ENCODE measurements around the gene COMMD6.

COMMD6 gene

DNA sequence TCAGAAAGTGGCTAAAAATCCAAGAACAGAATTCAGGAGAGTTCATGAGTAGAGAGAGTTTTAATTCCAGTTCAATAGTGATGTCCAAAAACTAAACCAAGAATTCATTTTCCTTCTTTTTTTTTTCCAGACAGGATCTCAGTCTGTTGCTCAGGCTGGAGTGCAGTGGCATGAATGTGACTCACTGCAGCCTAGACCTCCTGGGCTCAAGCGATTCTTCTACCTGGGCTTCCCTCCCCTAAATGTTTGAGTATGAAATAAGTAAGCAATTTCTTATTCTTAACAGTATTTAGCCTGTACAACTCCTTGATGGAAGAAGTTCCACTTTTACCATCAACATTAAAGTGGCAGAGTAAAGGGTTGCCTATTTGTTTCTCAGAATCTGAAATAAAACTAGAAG is 3.8 kb downstream of the COMMD6 start:
- in situ Hi-C loops (cut with MboI; ENCODE audit: low sequenced_read_pairs): no loop called here

DNA sequence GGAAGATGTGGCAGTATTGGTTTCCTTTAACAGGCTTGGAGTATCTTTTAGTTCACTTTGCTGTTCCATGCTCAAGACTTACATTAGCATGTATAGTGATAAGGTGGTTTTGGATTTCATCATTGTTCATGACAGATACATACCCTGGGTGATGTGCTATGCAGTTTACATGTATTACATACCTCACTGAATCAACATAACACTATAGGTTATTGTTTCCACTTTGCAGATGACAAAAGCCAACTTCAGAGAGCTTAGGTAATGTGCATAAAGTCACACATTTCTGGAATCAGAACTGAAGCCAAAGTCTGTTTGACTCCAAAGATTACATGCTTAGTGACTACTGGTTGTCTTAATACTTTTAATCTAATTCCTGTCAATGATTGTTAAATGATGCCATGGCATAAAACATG is 7.1 kb downstream of the COMMD6 start:
- in situ Hi-C loops (cut with MboI; ENCODE audit: low sequenced_read_pairs): no loop called here

DNA sequence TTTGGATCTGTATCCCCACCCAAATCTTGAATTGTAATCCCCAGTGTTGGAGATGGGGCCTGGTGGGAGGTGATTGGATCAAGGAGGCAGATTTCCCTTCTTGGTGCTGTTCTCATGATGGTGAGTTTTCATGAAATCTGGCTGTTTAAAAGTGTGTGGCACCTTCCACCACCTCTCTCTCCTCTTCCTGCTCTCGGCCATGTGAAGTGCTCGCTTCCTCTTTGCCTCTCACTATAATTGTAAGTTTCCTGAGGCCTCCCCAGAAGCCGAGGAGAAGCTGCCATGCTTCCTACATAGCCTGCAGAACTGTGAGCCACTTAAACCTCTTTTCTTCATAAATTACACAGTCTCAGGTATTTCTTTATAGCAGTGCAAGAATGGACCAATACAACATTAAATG is 15.7 kb downstream of the COMMD6 start:
- in situ Hi-C loops (cut with MboI; ENCODE audit: low sequenced_read_pairs): no loop called here

DNA sequence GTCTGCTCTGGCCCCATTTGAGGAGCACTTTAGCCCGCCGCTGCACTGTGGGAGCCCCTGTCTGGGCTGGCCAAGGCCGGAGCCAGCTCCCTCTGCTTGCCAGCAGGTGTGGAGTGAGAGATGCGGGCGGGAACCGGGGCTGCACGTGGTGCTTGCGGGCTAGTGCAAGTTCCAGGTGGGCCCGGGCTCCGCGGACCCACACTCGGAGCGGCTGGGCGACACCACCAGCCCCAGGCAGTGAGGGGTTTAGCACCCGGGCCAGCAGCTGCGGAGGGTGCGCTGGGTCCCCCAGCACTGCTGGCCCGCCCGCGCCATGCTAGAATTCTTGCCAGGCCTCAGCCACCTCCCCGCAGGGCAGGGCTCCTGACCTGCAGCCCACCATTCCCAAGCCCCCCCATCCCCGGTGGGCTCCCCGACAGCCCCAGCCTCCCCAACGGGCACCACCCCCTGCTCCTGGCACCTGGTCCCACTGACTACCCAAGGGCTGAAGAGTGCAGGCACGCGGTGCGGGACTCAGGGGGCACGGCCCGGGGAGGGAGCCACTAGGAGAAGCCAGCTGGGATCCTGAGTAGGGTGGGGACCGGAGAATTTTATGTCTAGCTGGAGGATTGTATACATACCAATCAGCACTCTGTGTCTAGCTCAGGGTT is 19.1 kb downstream of the COMMD6 start:
- in situ Hi-C loops (cut with MboI; ENCODE audit: low sequenced_read_pairs): no loop called here

DNA sequence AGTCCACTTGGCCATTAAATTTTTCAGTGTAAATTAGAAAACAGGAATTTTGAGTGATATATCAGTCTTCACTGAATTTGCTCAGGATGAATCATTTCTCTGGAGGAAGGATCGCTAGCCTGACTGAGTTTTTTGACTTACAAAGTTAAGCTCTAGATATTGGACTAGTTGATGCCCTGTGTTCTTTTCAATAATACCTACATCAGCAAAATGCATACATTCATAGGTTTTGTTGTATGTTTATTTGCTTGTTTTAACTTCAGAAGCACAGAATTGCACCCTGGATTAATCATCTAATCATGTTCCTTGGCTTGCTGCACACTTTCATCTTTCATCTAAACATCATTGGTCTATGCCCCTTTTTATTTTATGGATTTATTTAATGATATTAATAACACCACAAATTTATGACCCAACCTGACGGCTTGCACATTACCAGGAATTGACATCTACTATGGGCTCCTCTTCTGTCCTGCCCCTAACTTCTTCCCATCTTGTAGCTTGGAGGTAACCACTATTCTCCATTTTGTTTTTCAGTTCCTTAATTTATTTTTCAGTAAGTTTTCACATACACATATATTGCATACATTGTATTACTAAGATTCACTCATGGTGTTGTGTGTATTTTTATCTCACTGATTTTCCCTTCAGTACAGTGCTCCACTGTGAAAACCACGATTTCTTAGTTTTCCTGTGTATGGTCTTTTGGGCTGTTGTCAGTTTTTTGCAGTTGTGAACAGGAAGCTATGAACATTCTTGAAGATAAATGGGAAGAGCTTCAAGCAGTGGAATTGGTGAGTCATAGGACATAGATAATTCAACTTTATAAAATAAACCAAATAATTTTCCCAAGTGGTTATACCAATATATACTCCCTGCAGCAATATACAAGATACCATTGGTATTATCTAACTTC is 23.3 kb downstream of the COMMD6 start:
- in situ Hi-C loops (cut with MboI; ENCODE audit: low sequenced_read_pairs): no loop called here

DNA sequence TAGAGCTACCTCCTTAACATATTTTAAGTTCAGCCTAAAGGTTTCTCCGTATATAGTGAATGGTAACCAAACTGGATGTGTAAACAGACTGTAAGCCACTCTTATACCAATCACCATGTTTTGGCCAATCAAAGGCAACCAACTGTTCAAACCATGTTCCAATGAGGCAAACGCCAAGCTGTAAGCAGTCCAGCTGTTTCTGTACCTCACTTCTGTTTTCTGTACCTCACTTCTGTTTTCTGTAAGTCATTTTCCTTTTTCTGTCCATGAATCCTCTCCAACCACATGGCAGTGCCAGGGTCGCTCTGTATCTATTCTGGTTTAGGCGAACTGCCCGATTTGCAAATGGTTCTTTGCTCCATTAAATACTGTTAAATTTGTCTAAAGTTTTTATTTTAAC is 24.4 kb downstream of the COMMD6 start:
- in situ Hi-C loops (cut with MboI; ENCODE audit: low sequenced_read_pairs): no loop called here

DNA sequence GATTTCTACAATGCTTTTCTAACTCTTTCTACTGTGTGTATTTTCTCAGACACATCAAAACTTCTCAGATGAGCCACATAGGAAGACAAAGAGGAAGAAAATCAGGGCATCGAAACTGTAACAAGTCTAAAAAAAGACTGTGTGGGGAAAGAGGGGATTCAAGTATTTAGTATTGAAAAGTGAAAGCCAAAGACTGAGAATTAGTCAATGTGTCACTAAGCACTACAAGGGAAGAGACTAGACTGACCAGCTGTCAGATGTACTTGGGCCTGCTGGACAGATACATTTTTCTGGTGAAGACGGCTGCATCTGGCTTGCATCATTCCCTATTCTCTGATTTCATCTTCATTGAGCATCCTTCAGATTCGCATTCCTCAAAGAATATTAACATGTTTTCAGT is 25.4 kb downstream of the COMMD6 start:
- in situ Hi-C loops (cut with MboI; ENCODE audit: low sequenced_read_pairs): no loop called here

DNA sequence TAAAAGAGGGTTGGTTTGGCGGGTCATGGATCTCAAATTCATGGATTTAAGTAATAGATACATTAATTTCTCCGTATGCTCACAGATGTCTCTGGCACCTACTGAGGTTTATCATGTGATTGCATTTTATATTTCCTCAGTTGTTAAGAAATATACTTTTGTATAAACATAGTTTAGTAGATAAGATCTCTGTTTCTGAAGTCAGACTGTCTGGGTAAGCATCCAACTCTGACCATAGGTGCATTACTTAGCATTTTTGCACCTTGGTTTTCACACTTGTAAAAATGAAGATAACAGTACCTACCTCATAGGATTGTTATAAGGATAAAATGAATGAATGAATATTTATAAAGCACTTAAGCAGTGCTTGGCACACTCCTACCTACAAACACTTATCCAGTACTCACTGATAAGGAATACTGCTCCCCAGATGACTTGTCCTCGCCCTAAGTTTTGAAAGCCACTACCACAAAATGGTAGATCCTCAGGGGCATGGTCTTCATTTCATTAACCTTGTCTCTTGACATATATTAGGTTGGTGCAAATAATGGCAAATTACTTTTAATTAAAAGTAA is 26.5 kb downstream of the COMMD6 start:
- in situ Hi-C loops (cut with MboI; ENCODE audit: low sequenced_read_pairs): no loop called here

DNA sequence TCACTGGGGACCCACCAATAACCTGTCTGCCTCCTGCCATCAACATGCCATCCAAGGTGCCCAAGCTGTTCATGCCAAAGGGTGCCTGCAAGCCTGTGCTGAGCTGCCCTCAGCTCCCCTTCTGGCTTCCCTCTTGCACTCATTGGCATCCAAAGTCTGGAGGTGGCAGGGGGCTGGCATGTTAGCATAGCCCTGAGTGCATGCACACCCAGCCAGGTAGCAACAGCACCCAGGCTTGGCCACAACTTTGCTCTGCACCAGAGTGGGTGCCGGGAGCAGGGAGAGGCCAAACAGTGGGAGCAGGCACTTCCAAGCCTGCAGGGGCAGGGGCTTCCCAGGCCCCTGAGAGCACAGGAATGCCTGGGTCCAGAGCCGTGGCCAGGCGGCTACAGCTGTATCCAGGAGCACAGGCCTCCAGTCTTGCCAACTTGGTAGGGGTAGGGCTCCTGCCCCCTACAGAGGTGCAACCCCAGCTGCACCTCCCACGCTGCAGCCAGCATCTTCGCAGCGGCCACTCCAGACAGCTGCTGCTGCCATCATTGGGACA is 29.6 kb downstream of the COMMD6 start:
- in situ Hi-C loops (cut with MboI; ENCODE audit: low sequenced_read_pairs): no loop called here

DNA sequence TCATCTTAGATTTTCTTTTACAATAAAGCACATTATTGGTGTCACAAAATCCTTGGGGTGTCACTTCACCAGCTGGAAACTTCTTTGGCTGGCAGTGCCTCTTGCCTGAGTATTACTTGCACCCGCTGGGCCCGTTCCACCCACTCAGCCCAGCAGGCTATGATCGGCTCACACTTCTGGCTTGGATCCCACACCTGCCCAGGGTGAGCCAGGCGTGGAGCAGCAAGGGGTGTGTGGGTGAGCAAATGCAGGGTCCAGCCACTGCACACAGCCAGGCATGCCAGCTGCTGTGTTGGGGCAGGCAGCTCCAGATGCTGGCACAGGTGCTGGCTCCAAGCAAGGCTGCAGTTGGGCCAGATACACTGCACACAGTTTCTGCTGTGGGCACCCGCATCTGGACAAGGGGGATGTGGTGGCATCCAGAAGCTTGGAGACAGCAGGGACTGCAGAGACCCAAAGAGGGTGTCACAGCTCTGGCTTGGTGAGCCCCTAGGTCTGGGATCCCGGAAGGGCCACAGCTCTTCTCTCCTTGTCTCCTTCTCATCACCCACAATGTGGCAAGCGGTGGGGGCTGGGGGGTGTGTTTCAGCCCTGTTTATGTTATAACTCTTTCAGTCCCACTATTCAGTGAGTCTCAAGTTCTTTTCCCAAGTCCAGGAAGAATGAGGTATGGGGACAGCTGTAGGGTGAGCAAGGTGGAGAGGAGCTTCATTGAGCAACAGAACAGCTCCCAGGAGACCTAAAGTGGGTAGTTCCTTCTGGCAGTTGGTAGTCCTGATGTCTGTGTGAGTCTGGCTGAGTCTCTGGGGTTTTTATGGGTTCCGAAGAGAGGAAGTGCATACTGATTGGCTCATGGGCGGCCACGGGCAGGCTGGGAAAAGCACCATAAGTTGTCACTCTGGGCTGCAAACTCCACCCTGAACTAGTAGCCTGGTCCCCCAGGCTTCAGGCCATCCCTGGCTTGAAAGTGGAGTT is 30.3 kb downstream of the COMMD6 start:
- in situ Hi-C loops (cut with MboI; ENCODE audit: low sequenced_read_pairs): no loop called here

DNA sequence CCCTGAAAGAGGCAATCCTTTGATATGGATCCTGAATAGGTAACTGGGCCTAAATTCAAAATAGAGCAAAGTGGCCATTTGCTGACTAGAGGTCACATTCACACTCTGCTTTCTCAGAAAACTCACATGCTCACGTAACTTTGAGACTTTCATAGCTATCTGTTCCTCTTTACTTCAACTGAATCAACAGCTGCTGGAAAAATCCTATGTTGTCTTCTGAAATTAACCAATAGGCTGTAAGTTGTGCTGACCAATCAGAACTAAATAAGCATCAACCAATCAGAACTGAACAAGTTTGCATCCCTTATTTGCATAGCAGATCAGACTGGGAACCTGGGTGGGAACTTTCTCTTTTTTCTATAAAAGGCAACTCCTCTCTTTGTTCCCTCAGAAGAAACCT is 31.6 kb downstream of the COMMD6 start:
- in situ Hi-C loops (cut with MboI; ENCODE audit: low sequenced_read_pairs): no loop called here

DNA sequence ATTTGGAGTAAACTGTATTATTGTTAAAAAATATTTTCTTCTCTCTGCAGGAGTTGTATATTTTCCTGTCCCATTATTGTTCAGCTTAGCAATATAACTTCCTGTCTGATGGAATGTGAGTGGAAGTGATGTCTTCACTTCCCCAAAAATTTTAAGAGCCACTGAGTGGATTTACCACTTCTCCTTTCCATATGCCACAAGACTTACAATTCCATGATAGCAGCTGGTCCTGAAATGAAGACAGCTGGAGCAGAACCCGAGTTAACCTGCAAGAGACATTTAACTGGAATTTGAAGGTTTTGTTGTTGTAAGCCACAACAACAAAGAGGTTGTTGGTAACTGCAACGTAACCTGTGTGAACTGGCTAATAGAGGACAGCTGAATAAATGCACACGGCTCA is 32.3 kb downstream of the COMMD6 start:
- in situ Hi-C loops (cut with MboI; ENCODE audit: low sequenced_read_pairs): no loop called here

DNA sequence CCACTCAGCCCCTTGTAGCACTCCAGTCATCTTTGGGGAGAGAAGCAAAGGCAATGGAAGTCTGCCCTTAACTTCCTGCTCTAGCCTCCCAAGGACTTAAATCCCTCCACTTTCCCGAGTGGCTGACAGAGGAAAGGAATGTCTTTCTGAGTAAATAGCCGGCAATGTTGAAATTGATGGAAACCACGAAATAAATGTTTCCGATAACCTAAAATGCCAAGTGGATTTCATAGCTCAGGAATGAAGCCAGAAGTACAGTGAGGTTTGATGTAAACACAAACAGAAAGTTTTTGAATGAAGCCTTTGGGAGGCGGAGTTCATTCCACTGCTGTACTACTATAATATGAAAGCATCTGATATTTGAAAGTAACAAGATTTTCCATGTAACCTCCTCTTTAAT is 41.7 kb downstream of the COMMD6 start:
- in situ Hi-C loops (cut with MboI; ENCODE audit: low sequenced_read_pairs): no loop called here

DNA sequence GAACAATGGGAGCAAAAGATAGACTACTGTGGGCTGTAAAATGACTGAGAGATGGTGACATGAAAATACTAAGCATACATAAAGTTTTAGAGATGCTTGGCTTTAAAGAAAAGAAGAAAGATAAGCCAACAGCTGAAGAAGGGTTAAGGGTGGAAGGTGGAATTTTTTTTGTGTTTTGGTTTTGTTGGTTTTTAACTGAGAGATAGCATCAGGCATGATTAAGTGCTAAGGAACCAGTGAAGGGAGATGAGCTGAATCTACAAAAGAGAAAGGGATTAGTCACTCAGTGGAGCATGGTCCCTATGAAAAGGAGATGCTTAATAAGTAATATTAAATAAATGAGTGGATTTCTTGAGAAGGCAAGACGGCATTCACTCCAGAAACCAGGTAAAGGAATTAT is 43.1 kb downstream of the COMMD6 start:
- in situ Hi-C loops (cut with MboI; ENCODE audit: low sequenced_read_pairs): no loop called here

DNA sequence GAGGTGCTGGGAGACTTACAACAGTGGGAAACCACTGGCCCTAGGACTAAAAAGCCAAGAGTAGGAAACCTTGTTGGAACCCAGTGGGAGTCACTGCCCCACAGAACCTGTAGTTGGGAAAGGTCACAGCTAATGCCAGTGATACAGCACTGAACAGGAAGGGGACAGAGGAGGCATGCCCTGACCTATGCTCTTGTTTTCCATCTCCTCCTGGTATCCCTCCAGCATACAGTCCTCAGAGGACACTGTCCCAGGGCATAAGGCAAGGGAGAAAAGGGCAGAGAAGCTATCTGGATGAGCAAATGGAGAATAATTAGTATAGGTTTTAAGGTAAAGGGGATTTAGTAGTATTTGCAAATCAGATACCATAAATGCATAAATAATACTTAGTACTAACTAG is 44.5 kb downstream of the COMMD6 start:
- in situ Hi-C loops (cut with MboI; ENCODE audit: low sequenced_read_pairs): no loop called here

DNA sequence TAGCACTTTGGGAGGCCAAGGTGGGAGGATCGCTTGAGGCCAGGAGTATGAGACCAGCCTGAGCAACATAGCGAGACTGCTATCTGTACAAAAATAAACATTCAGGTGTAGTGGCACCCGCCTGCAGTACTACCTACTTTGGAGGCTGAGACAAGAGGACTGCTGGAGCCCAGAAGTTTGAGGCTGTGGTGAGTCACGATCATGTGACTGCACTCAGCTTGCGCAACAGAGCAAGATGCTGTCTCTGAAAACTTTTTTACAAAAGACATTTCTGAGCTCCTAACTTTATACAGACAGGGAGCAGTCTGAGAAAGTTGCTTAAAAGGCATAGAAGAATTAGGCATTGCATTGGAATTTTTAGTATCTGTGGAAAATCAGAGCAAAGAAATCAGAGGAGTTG is 45.3 kb downstream of the COMMD6 start:
- in situ Hi-C loops (cut with MboI; ENCODE audit: low sequenced_read_pairs): no loop called here

DNA sequence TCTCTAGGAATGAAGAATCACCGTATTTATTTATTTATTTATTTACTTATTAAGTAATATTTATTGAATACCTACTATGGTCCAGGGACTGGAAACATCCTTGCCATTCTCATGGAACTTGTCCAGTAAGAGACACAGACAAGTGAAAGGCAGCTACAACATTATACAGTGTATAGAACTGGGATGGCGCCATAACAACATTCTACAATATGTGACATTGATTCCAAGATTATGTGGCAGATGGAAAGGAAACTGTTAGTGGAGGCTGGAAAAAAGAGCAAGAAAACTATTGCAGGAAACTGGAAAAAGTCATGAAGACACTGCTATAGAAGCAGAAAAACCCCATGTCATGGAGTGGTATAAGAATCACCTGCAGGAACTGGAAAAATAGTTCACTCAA is 46.3 kb downstream of the COMMD6 start:
- in situ Hi-C loops (cut with MboI; ENCODE audit: low sequenced_read_pairs): no loop called here

DNA sequence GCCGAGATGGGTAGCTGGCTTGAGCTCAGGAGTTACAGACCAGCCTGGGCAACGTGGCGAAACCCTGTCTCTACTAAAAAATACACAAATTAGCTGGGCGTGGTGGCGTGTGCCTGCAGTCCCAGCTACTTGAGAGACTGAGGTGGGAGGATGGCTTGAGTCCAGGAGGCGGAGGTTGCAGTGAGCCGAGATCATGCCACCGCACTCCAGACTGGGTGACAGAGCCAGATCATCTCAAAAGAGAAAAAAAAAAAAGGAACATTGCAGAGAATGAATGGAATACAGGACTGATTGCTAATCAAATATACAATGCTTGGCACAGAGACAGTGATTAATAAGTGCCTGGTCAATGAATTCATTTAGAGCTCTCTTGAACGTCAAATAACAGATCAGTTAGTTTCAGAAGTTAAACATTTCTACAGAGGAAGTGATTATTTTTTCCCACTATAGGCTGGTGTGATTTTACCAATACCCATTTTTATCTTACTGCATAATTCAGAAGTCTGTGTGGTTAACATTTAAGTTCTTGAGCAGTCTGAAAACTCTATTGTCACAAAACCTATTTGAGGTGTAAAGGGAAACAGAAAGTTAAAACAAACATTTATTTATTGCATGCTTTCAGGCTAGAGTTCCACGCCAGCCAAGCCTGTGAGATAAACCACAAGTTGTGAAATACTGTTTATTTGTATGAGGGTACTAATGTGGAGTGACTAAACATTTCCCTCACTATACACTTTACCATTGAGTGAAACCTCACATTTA is 48.0 kb downstream of the COMMD6 start:
- in situ Hi-C loops (cut with MboI; ENCODE audit: low sequenced_read_pairs): no loop called here

DNA sequence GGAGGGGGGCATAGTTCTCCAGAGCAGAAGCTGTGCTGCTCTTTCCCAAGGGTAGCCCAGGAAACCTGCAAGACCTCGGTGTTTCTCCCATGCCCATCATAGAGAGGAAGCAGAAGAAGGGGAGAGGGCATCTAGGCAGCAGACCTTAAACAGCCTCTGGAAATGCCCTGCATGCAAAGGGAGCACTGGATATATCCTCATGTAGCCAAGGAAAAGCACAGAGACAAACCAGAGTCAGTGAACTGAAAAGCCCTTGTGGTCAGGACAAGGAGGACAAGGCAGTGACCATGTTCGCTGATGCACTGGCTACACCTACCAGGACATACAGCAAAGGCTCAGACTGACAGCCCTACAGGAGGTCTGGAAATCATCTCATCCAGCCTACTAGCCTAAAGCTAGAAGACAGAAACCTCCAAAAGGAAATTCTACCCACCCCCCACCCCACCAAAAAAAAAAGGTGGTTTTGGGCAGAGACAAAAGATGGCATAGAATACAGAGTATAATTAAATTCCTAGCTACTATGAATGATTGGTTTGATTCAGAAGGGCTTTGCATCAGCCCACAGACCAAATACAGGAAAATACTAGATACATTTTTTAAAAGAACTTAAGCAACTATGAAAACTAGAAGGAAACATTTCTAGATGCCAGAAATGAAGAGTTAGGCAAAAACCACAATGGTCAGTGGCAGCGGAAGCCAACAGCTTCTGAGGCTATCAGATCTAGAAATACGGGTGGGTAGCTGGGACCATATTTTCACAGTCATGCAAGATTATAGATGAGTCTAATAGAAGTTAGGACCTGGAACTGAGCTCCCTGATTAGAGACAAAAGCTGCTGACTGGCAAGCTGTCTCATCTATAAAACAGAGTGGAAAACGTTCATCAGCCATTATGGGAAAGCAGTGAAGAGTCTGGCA is 51.2 kb downstream of the COMMD6 start:
- in situ Hi-C loops (cut with MboI; ENCODE audit: low sequenced_read_pairs): no loop called here
